Body of pancreas (tissue), 4 donors: ENCODE results near the gene RRM2.

ENCODE experiments used
- CTCF ChIP-seq, 7 experiments: fragments of 450-650 bp in 4 of 7; fragments of 200-600 bp in 3 of 7; sonication (generic) in 3 of 7; IDR thresholded peaks; one replicate each; pipeline ENCODE4 v1.5.1; 2016 to 2019; ENCODE audit warnings: antibody characterized with exemption in 7 of 7
- POLR2A ChIP-seq, 3 donors: fragments of 450-650 bp; IDR thresholded peaks; one replicate each; pipeline ENCODE4 v1.6.1; 2016; ENCODE audit warnings: antibody characterized with exemption in 3 of 3, mild to moderate bottlenecking in 2 of 3

DNA sequence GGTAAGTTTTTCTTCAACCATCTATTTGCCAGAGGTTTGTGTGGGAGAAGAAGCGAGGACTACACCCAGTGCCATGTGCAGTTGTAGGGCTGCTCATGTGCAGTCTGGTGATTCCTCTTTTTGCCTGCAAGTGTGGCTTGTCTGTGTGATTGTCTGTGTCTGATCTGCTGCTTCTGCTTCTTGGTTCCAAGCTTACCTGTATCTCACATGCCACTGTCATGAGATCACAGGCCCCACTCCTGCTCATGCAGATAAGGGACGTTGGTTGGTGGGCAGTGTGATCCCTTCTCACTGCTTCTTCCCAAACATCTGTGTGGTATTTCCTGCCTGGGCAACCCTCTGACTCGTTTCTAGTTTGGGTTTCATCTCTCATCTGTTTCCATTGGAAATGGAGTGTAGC, 27.1 kb downstream of the RRM2 start:
- TF ChIP-seq CTCF (IDR thresholded peaks at IDR 0.05): no peak
- no peak for TF ChIP-seq POLR2A (IDR thresholded peaks at IDR 0.05)
